ENCODE results near the gene GABRG3. TPM values are rescaled to one million over a fixed set of nuclear protein-coding genes. Genes with fewer than 3 reads are reported as not detected.

GABRG3 gene
- total RNA-seq, 1 donor from 2014 or later, result 0.54 TPM

DNA sequence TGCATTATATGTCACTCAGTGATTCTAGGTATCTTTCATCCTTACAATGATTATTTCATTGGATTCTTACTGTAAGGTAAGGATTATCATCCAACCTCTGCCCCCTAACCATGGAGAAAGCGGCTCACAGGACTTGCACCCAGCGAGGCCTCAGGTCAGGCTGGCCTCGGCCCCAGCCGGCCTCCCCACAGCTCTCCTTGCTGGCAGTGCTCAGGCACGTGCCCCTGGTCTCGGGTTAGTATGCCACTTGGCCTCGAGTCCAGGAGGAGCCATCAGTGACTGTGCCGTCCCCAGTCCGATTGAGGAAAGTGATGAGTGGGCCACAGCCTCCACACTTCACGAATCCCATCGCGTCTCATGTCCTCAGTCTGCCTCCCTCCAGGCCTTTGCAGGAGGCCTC is 35.7 kb upstream of the GABRG3 start:
- FAIRE-seq (no peak), DNase-seq (ENCODE audit: low read depth) (no peak)
- H2AFZ ChIP-seq (ENCODE audit: low read depth, low read length), result no peak overlapping the region
- no peak overlapping the region for H3K4me2 ChIP-seq (ENCODE audit: low read length)
- H3K4me3 ChIP-seq (ENCODE audit: insufficient read depth, low read depth, low read length), result no peak overlapping the region
- H4K20me1 ChIP-seq (ENCODE audit: insufficient read depth, low read length), result no peaks in the 10 kb centered on the region
- Mint-ChIP-seq H3K27me3 (ENCODE audit: low read depth, unreplicated experiment) (peaks cover 3% of the 10 kb centered on the region), H3K4me1 (ENCODE audit: low read depth, unreplicated experiment) (no peaks in the 10 kb centered on the region), H3K27ac (ENCODE audit: unreplicated experiment) (no peak overlapping the region), H3K9me3 (ENCODE audit: unreplicated experiment) (peaks cover 2% of the 10 kb centered on the region), H3K4me3 (ENCODE audit: unreplicated experiment) (no peak overlapping the region), H3K36me3 (ENCODE audit: low read depth, unreplicated experiment) (peaks cover 3% of the 10 kb centered on the region)
- H3K79me2 ChIP-seq (ENCODE audit: insufficient read depth, low read length), result no peaks in the 10 kb centered on the region
- H3K9me3 ChIP-seq (ENCODE audit: insufficient read depth, low read depth, low read length), result no peaks in the 10 kb centered on the region
- TF ChIP-seq CTCF (IDR thresholded peaks at IDR 0.05; ENCODE audit: insufficient read depth, low read depth, low read length), result no peak
- no peaks in the 10 kb centered on the region for H3K4me1 ChIP-seq (ENCODE audit: insufficient read depth, low read length)
- no peak overlapping the region for H3K9ac ChIP-seq (ENCODE audit: low read length)
- H3K27me3 ChIP-seq (ENCODE audit: insufficient read depth, low read length), result no peaks in the 10 kb centered on the region
- H3K36me3 ChIP-seq (ENCODE audit: insufficient read depth, low read length), result no peaks in the 10 kb centered on the region
- H3K27ac ChIP-seq (ENCODE audit: low read depth, low read length), result no peak overlapping the region

DNA sequence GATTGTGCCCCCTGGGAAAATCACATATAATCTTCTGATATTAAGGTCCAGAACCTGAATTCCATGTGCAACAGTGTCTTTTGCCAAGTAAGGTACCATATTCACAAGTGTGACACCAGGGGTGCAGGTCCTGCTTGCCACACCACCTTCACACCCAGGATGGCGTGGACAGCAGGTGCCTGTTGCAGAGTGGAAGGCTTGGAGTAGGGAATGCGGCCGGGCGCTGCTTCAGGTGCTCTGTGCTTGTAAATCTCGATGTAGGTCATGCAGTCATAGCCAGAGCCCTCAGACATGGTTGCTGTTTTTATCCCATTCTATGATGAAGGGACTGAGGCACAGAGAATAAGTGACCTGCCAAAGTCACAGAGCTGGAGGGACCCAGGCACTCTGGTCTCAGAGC is 34.5 kb upstream of the GABRG3 start:
- no peak overlapping the region for H3K4me3 ChIP-seq (ENCODE audit: insufficient read depth, low read depth, low read length)
- Mint-ChIP-seq H3K36me3 (ENCODE audit: low read depth, unreplicated experiment) (peaks cover 3% of the 10 kb centered on the region), H3K27me3 (ENCODE audit: low read depth, unreplicated experiment) (peaks cover 3% of the 10 kb centered on the region), H3K9me3 (ENCODE audit: unreplicated experiment) (no peaks in the 10 kb centered on the region), H3K4me1 (ENCODE audit: low read depth, unreplicated experiment) (no peaks in the 10 kb centered on the region), H3K4me3 (ENCODE audit: unreplicated experiment) (no peak overlapping the region), H3K27ac (ENCODE audit: unreplicated experiment) (no peak overlapping the region)
- H3K27ac ChIP-seq (ENCODE audit: low read depth, low read length), result no peak overlapping the region
- no peaks in the 10 kb centered on the region for H3K27me3 ChIP-seq (ENCODE audit: insufficient read depth, low read length)
- no peak overlapping the region for H2AFZ ChIP-seq (ENCODE audit: low read depth, low read length)
- H3K4me1 ChIP-seq (ENCODE audit: insufficient read depth, low read length), result no peaks in the 10 kb centered on the region
- no peaks in the 10 kb centered on the region for H3K79me2 ChIP-seq (ENCODE audit: insufficient read depth, low read length)
- H3K9ac ChIP-seq (ENCODE audit: low read length), result no peak overlapping the region
- no peak for FAIRE-seq
- no peaks in the 10 kb centered on the region for H4K20me1 ChIP-seq (ENCODE audit: insufficient read depth, low read length)
- no peaks in the 10 kb centered on the region for H3K9me3 ChIP-seq (ENCODE audit: insufficient read depth, low read depth, low read length)
- TF ChIP-seq EZH2 (IDR thresholded peaks at IDR 0.05; ENCODE audit: insufficient read depth, low read length), result no peak
- no peak for TF ChIP-seq CTCF (IDR thresholded peaks at IDR 0.05; ENCODE audit: insufficient read depth, low read depth, low read length)
- no peaks in the 10 kb centered on the region for H3K36me3 ChIP-seq (ENCODE audit: insufficient read depth, low read length)
- DNase-seq (ENCODE audit: low read depth), result no peak
- no peak overlapping the region for H3K4me2 ChIP-seq (ENCODE audit: low read length)

GRCh38 chr15:26937134-26937533 is 33.8 kb upstream of the GABRG3 start:
- Histone ChIP-seq H3K36me3 (ENCODE audit: insufficient read depth, low read length) (no peaks in the 10 kb centered on the region), H3K9ac (ENCODE audit: low read length) (no peak overlapping the region), H3K4me1 (ENCODE audit: insufficient read depth, low read length) (no peaks in the 10 kb centered on the region), H3K27me3 (ENCODE audit: insufficient read depth, low read length) (no peaks in the 10 kb centered on the region), H3K4me3 (ENCODE audit: insufficient read depth, low read depth, low read length) (no peak overlapping the region), H2AFZ (ENCODE audit: low read depth, low read length) (no peak overlapping the region), H3K9me3 (ENCODE audit: insufficient read depth, low read depth, low read length) (no peaks in the 10 kb centered on the region), H3K4me2 (ENCODE audit: low read length) (no peak overlapping the region), H3K79me2 (ENCODE audit: insufficient read depth, low read length) (no peaks in the 10 kb centered on the region), H3K27ac (ENCODE audit: low read depth, low read length) (no peak overlapping the region), H4K20me1 (ENCODE audit: insufficient read depth, low read length) (no peaks in the 10 kb centered on the region)
- Mint-ChIP-seq H3K27me3 (ENCODE audit: low read depth, unreplicated experiment) (peaks cover 3% of the 10 kb centered on the region), H3K4me3 (ENCODE audit: unreplicated experiment) (no peak overlapping the region), H3K9me3 (ENCODE audit: unreplicated experiment) (no peaks in the 10 kb centered on the region), H3K27ac (ENCODE audit: unreplicated experiment) (no peak overlapping the region), H3K36me3 (ENCODE audit: low read depth, unreplicated experiment) (peaks cover 3% of the 10 kb centered on the region), H3K4me1 (ENCODE audit: low read depth, unreplicated experiment) (no peaks in the 10 kb centered on the region)
- no peak for TF ChIP-seq EZH2 (IDR thresholded peaks at IDR 0.05; ENCODE audit: insufficient read depth, low read length)
- TF ChIP-seq CTCF (IDR thresholded peaks at IDR 0.05; ENCODE audit: insufficient read depth, low read depth, low read length), result no peak
- DNase-seq (ENCODE audit: low read depth) (no peak), FAIRE-seq (no peak)

Data from astrocyte (in vitro differentiated cells and primary cell).